Panc1 (cell line): ENCODE measurements around the gene ABHD2. TPM values are rescaled to one million over a fixed set of nuclear protein-coding genes. Genes with fewer than 3 reads are reported as not detected.
A peak's percentile ranks its signal among the peaks of the same experiment; 100 is the strongest.

Experiments used
- ATAC-seq: fragments of 200-7000 bp; cut with Tn5 transposase; 2 replicates; pipeline ENCODE4 v1.9.1; 2020; ENCODE audit warnings: mild to moderate bottlenecking, moderate library complexity
- BruUV-seq: library from RNA; stranded (reverse); fragments of 400-500 nt; replicated peaks from 2 replicates; lab custom pipeline; 2021; lab: Mats Ljungman, UMichigan
- CTCF ChIA-PET: fragments of 300-600 bp; sonication (Branson Sonifier 250); formaldehyde crosslinking; loops from one replicate; lab custom pipeline; 2022; ENCODE audit warnings: antibody characterized with exemption; lab: Charles Lee
- POLR2A ChIA-PET: fragments of 300-600 bp; sonication (Branson Sonifier 250); formaldehyde crosslinking; loops from one replicate; lab custom pipeline; 2022; ENCODE audit warnings: antibody characterized with exemption; lab: Charles Lee
- DNase-seq: peaks from one replicate; pipeline ENCODE4 v3.0.0-alpha.2; 2010; ENCODE audit warnings: low read depth, low spot score
- H3K27ac ChIP-seq: 2 replicates; pipeline ENCODE4 v1.5.1; 2011; ENCODE audit warnings: mild to moderate bottlenecking, low read length, inconsistent platforms
- H3K27me3 ChIP-seq: fragments of 200-500 bp; sonication (Bioruptor generic); 2 replicates; pipeline ENCODE4 v1.6.0; 2014; ENCODE audit warnings: low read length, inconsistent platforms; ENCODE audit not compliant: control insufficient read depth, insufficient read depth
- H3K36me3 ChIP-seq: fragments of 200-500 bp; sonication (Bioruptor generic); 2 replicates; pipeline ENCODE4 v1.5.1; 2014; ENCODE audit warnings: inconsistent platforms, mild to moderate bottlenecking, low read length, moderate library complexity; ENCODE audit not compliant: control insufficient read depth, insufficient read depth
- H3K4me1 ChIP-seq: 2 replicates; pipeline ENCODE4 v1.5.1; 2011; ENCODE audit warnings: inconsistent platforms, mild to moderate bottlenecking, low read length, moderate library complexity; ENCODE audit not compliant: control insufficient read depth, insufficient read depth
- H3K4me3 ChIP-seq, 2 experiments: 2 replicates each; pipeline ENCODE4 v1.5.1; 2011 to 2012; ENCODE audit warnings: low read depth in 2 of 2, low read length in 2 of 2, mild to moderate bottlenecking in 2 of 2, inconsistent platforms in 1 of 2, moderate library complexity in 1 of 2
- H3K9me3 ChIP-seq: fragments of 200-500 bp; sonication (Bioruptor generic); 2 replicates; pipeline ENCODE4 v1.5.1; 2014; ENCODE audit warnings: low read depth, mild to moderate bottlenecking, inconsistent platforms, low read length, moderate library complexity; ENCODE audit not compliant: control insufficient read depth, insufficient read depth
- POLR2AphosphoS5 ChIP-seq: IDR thresholded peaks from 2 replicates; pipeline ENCODE4 v1.6.1; 2012; ENCODE audit warnings: mild to moderate bottlenecking, low read depth, low read length, moderate library complexity
- SIN3A ChIP-seq: IDR thresholded peaks from 2 replicates; pipeline ENCODE4 v1.6.1; 2012; ENCODE audit warnings: low read depth, mild to moderate bottlenecking, low read length, moderate library complexity, borderline replicate concordance; ENCODE audit not compliant: insufficient read depth
- TCF7L2 ChIP-seq: IDR thresholded peaks from 2 replicates; pipeline ENCODE4 v1.6.1; 2011; ENCODE audit warnings: mild to moderate bottlenecking, low read depth, low read length, inconsistent platforms
- in situ Hi-C: cut with HindIII; loops from 2 replicates; pipeline ENCODE4 v1.10.0; 2016; ENCODE audit warnings: low sequenced_read_pairs, low pct_unique_long_range_greater_than_20kb
- intact Hi-C: fragments of 100-400 bp; cut with micrococcal nuclease; formaldehyde crosslinking; loops from one replicate; pipeline ENCODE4 v1.10.0; 2022; ENCODE audit not compliant: unreplicated experiment
- total RNA-seq: library from RNA; stranded (reverse); gene quantifications from one replicate; pipeline ENCODE4 v1.2.1, GENCODE V29; 2021; ENCODE audit not compliant: unreplicated experiment
- TF ChIP-seq, protein P1 (sequence below): fragments of 450-650 bp; IDR thresholded peaks from 2 replicates; pipeline ENCODE4 v1.5.1; 2017; ENCODE audit warnings: mild to moderate bottlenecking
- TF ChIP-seq, protein P2 (sequence below), 2 experiments: IDR thresholded peaks; 2 replicates each; pipeline ENCODE4 v1.6.1; 2011 to 2012; ENCODE audit warnings: low read depth in 2 of 2, control low read depth in 1 of 2, low read length in 1 of 2, mild to moderate bottlenecking in 1 of 2, moderate library complexity in 1 of 2; ENCODE audit not compliant: insufficient read depth in 1 of 2

The ABHD2 gene
- total RNA-seq, 1 experiment from 2014 or later, result 95.0 TPM

DNA sequence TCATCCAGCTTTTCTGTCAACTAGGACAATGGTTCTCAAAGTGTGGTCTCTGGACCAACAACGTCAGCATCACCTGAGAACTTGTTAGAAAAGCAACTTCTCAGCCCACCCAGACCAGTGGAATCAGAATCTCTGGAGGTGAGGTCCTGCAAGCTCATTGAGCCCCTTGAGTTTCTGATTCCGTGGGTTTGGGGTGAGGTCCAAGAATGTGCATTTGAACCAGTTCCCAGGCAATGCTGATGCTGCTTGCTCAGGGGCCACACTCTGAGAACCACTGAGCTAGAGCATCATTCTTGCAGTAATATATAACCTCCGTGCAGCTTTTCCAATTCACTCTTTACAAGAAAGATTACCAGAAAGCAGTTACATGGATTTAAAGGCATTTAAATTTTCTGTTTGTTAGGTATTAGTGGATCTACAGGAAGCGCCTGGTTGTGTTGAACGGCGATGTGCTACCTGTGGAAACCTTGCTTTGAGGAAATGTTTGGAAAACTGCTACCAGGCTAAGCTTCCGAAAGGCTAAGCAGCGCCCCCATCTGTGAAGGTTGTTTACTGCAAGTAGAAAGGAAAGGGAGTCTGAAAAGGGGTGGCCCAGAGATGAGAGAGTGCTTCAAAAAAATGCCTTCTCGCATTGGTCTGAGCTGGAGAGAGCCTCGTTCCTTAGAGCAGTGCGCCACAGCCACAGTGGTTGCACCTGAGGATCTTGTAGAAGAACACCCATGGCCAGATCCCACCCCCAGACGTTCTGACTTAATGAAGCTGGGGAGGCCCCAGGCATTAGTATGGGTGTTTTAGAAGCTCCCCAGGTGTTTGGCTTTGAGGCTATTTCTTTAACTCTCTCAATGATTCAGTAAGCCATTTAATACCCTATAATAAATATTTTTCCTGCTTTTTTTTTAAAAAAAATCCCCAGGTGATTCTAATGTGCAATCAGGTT, 83.1 kb downstream of the ABHD2 start:
- no peaks in the 10 kb centered on the region for H3K27me3 ChIP-seq
- BruUV-seq, result no TSS peak
- no peaks in the 10 kb centered on the region for H3K36me3 ChIP-seq
- H3K4me3 ChIP-seq, result no peak overlapping the region
- peak; percentile 56 for ATAC-seq
- H3K27ac ChIP-seq, result no peak overlapping the region
- TF ChIP-seq, protein P1, sequence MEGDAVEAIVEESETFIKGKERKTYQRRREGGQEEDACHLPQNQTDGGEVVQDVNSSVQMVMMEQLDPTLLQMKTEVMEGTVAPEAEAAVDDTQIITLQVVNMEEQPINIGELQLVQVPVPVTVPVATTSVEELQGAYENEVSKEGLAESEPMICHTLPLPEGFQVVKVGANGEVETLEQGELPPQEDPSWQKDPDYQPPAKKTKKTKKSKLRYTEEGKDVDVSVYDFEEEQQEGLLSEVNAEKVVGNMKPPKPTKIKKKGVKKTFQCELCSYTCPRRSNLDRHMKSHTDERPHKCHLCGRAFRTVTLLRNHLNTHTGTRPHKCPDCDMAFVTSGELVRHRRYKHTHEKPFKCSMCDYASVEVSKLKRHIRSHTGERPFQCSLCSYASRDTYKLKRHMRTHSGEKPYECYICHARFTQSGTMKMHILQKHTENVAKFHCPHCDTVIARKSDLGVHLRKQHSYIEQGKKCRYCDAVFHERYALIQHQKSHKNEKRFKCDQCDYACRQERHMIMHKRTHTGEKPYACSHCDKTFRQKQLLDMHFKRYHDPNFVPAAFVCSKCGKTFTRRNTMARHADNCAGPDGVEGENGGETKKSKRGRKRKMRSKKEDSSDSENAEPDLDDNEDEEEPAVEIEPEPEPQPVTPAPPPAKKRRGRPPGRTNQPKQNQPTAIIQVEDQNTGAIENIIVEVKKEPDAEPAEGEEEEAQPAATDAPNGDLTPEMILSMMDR, result peak; percentile 91
- TF ChIP-seq, protein P2, sequence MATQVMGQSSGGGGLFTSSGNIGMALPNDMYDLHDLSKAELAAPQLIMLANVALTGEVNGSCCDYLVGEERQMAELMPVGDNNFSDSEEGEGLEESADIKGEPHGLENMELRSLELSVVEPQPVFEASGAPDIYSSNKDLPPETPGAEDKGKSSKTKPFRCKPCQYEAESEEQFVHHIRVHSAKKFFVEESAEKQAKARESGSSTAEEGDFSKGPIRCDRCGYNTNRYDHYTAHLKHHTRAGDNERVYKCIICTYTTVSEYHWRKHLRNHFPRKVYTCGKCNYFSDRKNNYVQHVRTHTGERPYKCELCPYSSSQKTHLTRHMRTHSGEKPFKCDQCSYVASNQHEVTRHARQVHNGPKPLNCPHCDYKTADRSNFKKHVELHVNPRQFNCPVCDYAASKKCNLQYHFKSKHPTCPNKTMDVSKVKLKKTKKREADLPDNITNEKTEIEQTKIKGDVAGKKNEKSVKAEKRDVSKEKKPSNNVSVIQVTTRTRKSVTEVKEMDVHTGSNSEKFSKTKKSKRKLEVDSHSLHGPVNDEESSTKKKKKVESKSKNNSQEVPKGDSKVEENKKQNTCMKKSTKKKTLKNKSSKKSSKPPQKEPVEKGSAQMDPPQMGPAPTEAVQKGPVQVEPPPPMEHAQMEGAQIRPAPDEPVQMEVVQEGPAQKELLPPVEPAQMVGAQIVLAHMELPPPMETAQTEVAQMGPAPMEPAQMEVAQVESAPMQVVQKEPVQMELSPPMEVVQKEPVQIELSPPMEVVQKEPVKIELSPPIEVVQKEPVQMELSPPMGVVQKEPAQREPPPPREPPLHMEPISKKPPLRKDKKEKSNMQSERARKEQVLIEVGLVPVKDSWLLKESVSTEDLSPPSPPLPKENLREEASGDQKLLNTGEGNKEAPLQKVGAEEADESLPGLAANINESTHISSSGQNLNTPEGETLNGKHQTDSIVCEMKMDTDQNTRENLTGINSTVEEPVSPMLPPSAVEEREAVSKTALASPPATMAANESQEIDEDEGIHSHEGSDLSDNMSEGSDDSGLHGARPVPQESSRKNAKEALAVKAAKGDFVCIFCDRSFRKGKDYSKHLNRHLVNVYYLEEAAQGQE (IDR thresholded peaks at IDR 0.05; ENCODE audit: insufficient read depth in 1 of 2, low read depth in 2 of 2, low read length in 1 of 2), result no peak
- peaks cover 10% of the 10 kb centered on the region for H3K4me1 ChIP-seq
- H3K9me3 ChIP-seq, result no peaks in the 10 kb centered on the region
- in situ Hi-C loops (no loop called here), intact Hi-C loops (no loop called here)
- CTCF ChIA-PET, result interaction anchor here (0.6 to 1.7 kb wide), 9 partner anchors 12 to 278 kb away, joined by 3 to 13 read pairs (median 3); partner anchors contain the start of gene ABHD2
- POLR2A ChIA-PET, result interaction anchor here (1.3 kb wide), 1 partner anchor 50 kb away, joined by 6 read pairs; no protein-coding TSS in a partner anchor
- DNase-seq, result peak; percentile 12

DNA sequence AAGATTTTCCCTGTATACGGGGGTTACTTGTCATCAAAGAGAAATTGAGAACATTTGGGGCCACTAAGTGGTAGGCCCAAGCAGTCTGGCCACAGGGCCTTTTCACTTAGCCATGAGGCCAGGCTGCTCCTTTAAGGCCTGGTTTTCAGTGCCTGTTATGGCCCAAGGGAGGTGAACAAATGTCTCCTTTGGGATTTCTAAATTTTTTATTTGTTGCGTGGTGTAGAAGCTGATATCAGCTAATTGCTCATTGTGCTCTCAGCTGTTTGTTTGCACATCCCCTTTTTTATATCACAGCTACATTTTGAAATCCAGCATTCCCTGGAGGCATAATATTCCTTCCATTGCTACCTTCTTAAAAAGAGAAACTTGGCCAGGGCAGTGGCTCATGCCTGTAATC, 84.7 kb downstream of the ABHD2 start:
- ChIA-PET CTCF (interaction anchor here (0.5 kb wide), 1 partner anchor 366 kb away, joined by 3 read pairs; no protein-coding TSS in a partner anchor), POLR2A (no interaction called here)
- in situ Hi-C loops (no loop called here), intact Hi-C loops (no loop called here)
- Histone ChIP-seq H3K27ac (no peak overlapping the region), H3K4me1 (peaks cover under 1% of the 10 kb centered on the region; the same call in 1 of the 2 replicates), H3K4me3 (no peak overlapping the region), H3K27me3 (no peaks in the 10 kb centered on the region), H3K9me3 (no peaks in the 10 kb centered on the region), H3K36me3 (peaks cover 6% of the 10 kb centered on the region; the same call in 1 of the 2 replicates)
- DNase-seq (no peak), ATAC-seq (no peak)
- BruUV-seq, result no TSS peak
- TF ChIP-seq SIN3A, result no peak
- no peak for TF ChIP-seq TCF7L2
- TF ChIP-seq, protein P2 (IDR thresholded peaks at IDR 0.05; ENCODE audit: insufficient read depth in 1 of 2, low read depth in 2 of 2, low read length in 1 of 2), result no peak
- TF ChIP-seq POLR2AphosphoS5, result no peak
- TF ChIP-seq, protein P1, result no peak
